DOHH2 (cell line): ENCODE data around the gene ACO1.

ENCODE experiments used
- CTCF ChIP-seq: fragments of 200-600 bp; sonication (generic); IDR thresholded peaks from one replicate; pipeline ENCODE4 v1.5.1; 2014; ENCODE audit warnings: antibody characterized with exemption, mild to moderate bottlenecking, low read depth, low read length; ENCODE audit not compliant: poor library complexity, severe bottlenecking
- EZH2phosphoT487 ChIP-seq: fragments of 200-600 bp; sonication (generic); IDR thresholded peaks from 2 replicates; pipeline ENCODE4 v1.6.1; 2017; ENCODE audit warnings: borderline replicate concordance, mild to moderate bottlenecking, antibody characterized with exemption, low read length, moderate library complexity, mixed read lengths

- TF ChIP-seq CTCF: no peak
- no peak for TF ChIP-seq EZH2phosphoT487
Observed at GRCh38 chr9:32404856-32405255, 20.4 kb downstream of the ACO1 start.
